ENCODE measurements around the gene ADGRL3.
"Not testable (repeated sequence)": the region's sequence is repeated elsewhere in the genome, so short reads cannot be mapped to it uniquely, and the experiment has no call there.

The ADGRL3 gene

GRCh38 chr4:61501812-61502211 is 301.7 kb downstream of the ADGRL3 start:
- TF ChIP-seq ZNF8 (CRISPR knock-in tag; IDR thresholded peaks at IDR 0.05) = no peak
- TF ChIP-seq ZC3H10 (CRISPR knock-in tag; IDR thresholded peaks at IDR 0.05) = no peak
- TF ChIP-seq ESRRG (CRISPR knock-in tag; IDR thresholded peaks at IDR 0.05) = no peak
- no peak for TF ChIP-seq ISL1 (CRISPR knock-in tag; IDR thresholded peaks at IDR 0.05)
- no peak for TF ChIP-seq OSR1 (CRISPR knock-in tag; IDR thresholded peaks at IDR 0.05)
- no peak for TF ChIP-seq ZFP30 (CRISPR knock-in tag; IDR thresholded peaks at IDR 0.05)
- ATAC-seq = no peak

GRCh38 chr4:61505773-61506685 is 305.9 kb downstream of the ADGRL3 start:
- no peak for ATAC-seq
- TF ChIP-seq TOX (CRISPR knock-in tag; IDR thresholded peaks at IDR 0.05; ENCODE audit: borderline replicate concordance) = no peak
- TF ChIP-seq BACH2 (CRISPR knock-in tag; IDR thresholded peaks at IDR 0.05; ENCODE audit: borderline replicate concordance) = no peak

DNA sequence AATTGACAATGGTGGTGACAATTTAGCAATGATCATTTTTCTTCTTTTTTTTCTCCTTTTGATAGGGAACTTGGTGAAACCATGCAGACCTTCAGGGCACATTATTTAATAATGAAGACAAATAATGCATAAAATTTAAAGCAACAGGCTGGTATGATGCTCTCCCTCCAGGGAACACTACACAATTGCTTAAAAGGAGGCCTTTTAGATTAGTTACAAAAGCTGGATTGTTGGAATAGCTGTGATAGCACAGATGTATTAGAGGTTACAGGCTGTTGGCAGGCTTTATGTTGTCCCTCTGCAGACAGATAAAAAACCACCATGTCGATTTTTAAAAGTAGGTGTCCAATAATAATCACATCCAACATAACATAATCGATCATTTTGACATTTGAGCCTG is 307.0 kb downstream of the ADGRL3 start:
- TF ChIP-seq SNAI2 (CRISPR knock-in tag; IDR thresholded peaks at IDR 0.05) = no peak
- TF ChIP-seq ZFP30 (CRISPR knock-in tag; IDR thresholded peaks at IDR 0.05) = no peak
- TF ChIP-seq ARNTL (CRISPR knock-in tag; IDR thresholded peaks at IDR 0.05; ENCODE audit: borderline replicate concordance, low read depth) = no peak
- no peak for TF ChIP-seq CSRNP3 (CRISPR knock-in tag; IDR thresholded peaks at IDR 0.05)
- TF ChIP-seq CREB5 (CRISPR knock-in tag; IDR thresholded peaks at IDR 0.05; ENCODE audit: low read depth) = no peak
- TF ChIP-seq ZC3H10 (CRISPR knock-in tag; IDR thresholded peaks at IDR 0.05) = no peak
- TF ChIP-seq TSHZ2 (CRISPR knock-in tag; IDR thresholded peaks at IDR 0.05) = no peak
- no peak for TF ChIP-seq ZNF70 (CRISPR knock-in tag; IDR thresholded peaks at IDR 0.05)
- TF ChIP-seq GLIS3 (CRISPR knock-in tag; IDR thresholded peaks at IDR 0.05) = no peak
- no peak for TF ChIP-seq BACH2 (CRISPR knock-in tag; IDR thresholded peaks at IDR 0.05; ENCODE audit: borderline replicate concordance)
- no peak for TF ChIP-seq ESRRG (CRISPR knock-in tag; IDR thresholded peaks at IDR 0.05)
- no peak for TF ChIP-seq PPARA (CRISPR knock-in tag; IDR thresholded peaks at IDR 0.05; ENCODE audit: borderline replicate concordance)
- no peak for ATAC-seq

GRCh38 chr4:61509721-61510241 is 309.7 kb downstream of the ADGRL3 start:
- not testable (repeated sequence) for ATAC-seq

DNA sequence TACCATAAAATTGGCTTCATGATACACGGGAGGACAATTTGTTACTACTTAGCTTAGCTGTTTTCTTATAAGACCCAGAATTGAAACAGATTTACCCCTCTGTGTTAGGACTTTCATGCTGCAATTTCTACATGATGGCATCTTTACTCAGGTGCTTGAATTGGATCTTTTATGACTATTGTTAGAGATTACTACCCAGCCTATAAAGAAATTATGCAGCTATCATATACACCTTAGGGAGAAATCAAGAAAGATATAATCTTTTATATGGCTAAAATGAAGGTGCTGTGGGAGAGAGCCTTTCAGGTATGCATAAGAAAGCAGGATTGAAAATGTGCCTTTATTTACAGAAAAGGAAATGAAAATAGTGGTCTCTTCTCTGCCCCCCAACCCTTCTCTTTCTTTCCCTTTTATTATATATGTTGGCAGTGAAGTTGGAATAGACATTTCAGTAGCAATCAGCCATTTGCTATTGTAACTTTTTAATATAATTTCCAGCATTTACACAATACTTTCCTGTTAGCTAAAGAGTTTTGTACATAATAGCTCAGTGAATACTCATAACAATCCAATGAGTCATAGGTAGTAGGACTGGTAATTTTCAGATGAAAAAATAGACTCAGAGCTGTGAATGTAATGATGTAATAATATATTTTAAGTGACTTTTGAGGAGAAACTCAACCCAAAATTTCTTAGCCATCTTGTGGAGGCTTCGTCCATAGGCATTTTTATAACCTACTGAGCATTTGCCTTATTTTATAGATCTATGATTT is 311.8 kb downstream of the ADGRL3 start:
- TF ChIP-seq ZNF565 (CRISPR knock-in tag; conservative IDR thresholded peaks at IDR 0.05; ENCODE audit: low read depth) = no peak
- no peak for TF ChIP-seq SNAI2 (CRISPR knock-in tag; IDR thresholded peaks at IDR 0.05)
- no peak for TF ChIP-seq TOX (CRISPR knock-in tag; IDR thresholded peaks at IDR 0.05; ENCODE audit: borderline replicate concordance)
- TF ChIP-seq TCF4 (CRISPR knock-in tag; IDR thresholded peaks at IDR 0.05; ENCODE audit: borderline replicate concordance) = no peak
- TF ChIP-seq CREB5 (CRISPR knock-in tag; IDR thresholded peaks at IDR 0.05; ENCODE audit: low read depth) = peak; percentile 74; the same call in 1 of the 2 replicates
- no peak for TF ChIP-seq GLIS3 (CRISPR knock-in tag; IDR thresholded peaks at IDR 0.05)
- peak; percentile 88 for TF ChIP-seq ISL1 (CRISPR knock-in tag; IDR thresholded peaks at IDR 0.05)
- TF ChIP-seq ESRRG (CRISPR knock-in tag; IDR thresholded peaks at IDR 0.05) = no peak
- TF ChIP-seq, protein P1, sequence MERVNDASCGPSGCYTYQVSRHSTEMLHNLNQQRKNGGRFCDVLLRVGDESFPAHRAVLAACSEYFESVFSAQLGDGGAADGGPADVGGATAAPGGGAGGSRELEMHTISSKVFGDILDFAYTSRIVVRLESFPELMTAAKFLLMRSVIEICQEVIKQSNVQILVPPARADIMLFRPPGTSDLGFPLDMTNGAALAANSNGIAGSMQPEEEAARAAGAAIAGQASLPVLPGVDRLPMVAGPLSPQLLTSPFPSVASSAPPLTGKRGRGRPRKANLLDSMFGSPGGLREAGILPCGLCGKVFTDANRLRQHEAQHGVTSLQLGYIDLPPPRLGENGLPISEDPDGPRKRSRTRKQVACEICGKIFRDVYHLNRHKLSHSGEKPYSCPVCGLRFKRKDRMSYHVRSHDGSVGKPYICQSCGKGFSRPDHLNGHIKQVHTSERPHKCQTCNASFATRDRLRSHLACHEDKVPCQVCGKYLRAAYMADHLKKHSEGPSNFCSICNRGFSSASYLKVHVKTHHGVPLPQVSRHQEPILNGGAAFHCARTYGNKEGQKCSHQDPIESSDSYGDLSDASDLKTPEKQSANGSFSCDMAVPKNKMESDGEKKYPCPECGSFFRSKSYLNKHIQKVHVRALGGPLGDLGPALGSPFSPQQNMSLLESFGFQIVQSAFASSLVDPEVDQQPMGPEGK (CRISPR knock-in tag; IDR thresholded peaks at IDR 0.05; ENCODE audit: borderline replicate concordance) = no peak
- TF ChIP-seq ZNF70 (CRISPR knock-in tag; IDR thresholded peaks at IDR 0.05) = no peak
- ATAC-seq = no peak
